Measurements from ENCODE around the gene PYGO2.

PYGO2 gene

DNA sequence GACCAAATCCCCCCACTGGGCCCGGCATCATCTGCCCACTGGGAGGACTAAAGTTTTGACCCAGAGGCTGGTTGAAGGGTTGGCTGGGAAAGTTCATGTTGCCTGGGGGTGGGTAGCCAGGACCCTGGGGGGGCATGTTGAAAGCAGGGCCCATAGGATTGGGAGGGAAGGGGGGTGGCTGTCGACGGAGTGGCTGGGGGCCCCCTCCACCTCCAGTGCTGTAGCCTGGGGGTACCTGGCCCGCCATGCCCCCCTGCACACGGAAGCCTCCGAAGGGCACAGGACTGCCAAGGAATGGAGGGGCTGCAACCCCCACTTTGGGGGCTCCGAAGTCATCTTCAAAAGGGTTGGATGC lies 2.2 kb downstream of the PYGO2 start:
- DNase-seq = no peak

DNA sequence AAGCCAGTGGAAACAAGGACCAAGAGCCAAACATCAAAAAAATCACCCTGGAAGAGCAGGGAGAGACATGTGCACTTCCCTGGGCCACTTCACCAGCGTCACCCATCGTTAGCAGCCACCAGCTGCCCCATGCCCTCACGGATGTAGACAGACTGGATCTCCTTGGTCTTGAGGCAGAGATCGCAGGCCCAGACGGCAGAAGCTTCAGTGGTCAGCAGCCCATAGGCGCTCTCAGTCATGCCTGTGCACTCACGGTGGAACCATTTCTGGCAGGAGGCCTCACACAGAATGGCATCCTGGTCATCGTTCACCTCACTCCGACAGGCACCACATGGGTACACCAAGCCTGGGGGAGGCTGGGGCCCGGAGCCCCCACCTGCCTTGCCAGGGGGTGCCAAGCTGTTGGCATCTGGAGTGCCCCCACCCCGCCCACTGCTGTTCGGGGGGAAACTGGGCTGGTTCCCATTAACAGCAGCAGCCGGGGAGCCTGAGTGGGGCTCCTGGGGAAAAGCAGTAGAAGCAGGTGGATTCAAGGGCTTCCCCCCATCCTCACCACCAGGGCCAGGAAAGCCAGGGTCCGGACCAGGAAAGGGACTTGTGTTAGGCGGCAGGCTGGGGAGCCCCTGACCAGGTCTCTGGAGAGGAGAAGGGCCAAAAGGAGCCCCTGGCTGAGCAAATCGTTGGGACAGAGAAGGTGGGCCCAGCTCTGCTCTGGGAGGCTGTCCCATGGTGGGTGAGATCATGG lies 2.7 kb downstream of the PYGO2 start:
- DNase-seq = no peak

DNA sequence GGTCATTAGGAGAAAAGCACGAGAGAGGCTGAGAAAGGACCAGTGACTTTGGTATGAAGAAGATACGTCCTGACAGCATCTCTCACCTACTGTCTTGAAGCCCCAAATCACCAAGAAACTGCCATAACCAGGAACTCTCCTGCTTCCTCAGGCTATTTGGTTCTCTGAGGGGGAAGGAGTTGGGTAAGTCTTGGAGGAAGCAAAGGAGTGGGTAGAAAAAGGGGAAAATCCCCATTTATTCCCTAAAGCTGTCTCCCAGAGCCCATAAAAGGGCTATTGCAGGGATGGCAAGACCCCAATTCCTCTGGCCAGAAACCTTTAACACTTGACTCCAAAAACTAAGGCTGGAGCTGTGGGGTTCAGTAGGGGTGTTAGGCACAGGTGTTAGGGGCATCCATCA lies 3.5 kb downstream of the PYGO2 start:
- DNase-seq = no peak

GRCh38 chr1:154957091-154957657 lies 4.4 kb downstream of the PYGO2 start:
- DNase-seq = no peak

DNA sequence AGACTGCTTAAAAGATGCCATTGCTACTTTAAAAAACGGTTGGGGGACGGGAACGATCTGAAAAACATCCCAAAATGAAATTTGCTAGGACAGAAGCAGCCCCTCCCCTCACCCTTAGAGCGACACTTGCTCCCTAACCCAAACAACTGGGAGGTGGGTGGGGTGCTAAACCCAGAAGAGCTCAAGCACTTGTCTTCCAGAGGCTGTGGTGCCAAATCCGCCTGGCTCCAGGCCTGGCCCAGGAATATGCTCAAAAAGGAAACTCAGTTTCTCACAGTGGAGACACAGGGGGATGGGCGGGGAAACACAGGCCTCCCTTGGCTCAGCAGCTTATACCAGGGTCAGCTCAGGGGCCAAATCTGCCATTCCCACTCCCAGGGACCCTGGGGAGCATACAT lies 5.0 kb downstream of the PYGO2 start:
- no peak for DNase-seq

- peak; percentile 83 for DNase-seq
These were observed 5.7 kb downstream of the PYGO2 start, which contains the start of gene PBXIP1 for GRCh38 chr1:154955718-154956543. PBXIP1 (minus strand) TSS chr1:154956099; CDS start chr1:154953721, 2,378 bp downstream.

DNA sequence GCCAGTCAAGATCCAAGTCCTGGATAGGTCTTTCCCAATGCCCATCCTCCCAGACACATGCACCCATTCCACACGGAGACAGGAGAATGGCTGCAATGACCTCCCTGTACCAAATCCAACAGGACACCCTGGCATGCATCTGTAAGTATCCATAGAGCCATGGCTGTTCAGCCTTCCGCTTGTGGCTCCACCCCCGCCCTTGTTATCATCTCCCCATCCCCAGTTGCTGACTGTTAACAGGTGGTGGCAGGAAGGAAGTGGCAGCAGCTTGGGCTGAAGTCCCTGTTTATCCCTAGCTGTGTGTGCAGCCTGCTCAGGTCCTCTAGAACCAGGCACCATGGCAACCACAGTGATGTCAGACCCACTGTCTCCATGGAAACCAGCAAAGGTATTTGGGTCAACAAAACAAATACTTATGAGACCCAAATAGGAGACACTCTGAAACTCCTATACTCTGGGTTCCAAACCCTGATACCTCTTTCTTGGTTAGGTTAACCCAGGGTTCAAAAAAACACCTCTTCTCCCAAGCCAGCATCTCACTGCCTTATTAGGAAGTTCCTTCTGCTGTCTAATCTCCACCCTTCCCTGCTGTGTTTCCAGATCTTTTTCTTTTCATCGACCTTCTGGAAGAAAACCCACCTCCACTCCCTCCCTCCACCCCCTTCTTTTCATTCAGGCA lies 6.4 kb downstream of the PYGO2 start:
- no peak for DNase-seq

DNA sequence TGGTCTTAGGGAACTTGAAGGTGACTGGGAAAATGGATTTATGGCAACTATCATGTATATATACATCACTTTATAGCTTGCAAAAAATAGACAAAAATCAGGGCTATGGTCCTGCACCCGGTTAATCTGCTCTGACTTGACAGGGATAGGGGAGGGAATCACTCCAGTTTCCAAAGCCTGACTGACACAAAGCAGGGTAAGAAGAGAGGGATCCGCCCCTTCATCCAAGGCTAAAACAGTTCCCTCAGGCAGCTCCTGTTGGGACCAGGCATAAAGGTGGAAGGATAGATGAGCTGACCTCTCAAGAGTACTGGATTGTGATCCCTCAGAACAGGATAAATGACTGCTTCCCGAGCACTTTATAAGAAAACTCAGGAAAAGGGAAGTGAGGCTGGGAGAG lies 7.0 kb downstream of the PYGO2 start:
- DNase-seq = no peak

- no peak for DNase-seq
These were observed 8.0 kb downstream of the PYGO2 start for GRCh38 chr1:154953611-154954038.

DNA sequence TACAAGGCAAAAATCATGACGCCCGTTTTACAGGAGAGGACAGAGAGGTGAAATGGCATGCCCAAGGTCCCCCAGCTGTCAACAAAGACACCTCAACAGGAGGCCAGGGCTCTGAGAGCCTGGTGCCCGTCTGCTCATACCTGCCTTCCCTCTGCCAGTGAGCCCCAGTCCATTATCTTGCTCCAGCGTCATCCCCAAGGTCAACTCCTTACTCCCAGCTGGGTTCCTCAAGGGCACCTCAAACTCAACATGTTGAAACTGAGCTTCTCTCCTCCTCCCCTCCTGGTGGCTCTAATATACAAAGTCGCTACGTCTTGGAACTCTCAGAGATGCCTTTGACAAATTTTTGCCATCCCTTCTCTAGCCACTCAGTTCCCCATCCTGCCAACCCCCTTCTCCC lies 8.9 kb downstream of the PYGO2 start:
- DNase-seq = no peak

DNA sequence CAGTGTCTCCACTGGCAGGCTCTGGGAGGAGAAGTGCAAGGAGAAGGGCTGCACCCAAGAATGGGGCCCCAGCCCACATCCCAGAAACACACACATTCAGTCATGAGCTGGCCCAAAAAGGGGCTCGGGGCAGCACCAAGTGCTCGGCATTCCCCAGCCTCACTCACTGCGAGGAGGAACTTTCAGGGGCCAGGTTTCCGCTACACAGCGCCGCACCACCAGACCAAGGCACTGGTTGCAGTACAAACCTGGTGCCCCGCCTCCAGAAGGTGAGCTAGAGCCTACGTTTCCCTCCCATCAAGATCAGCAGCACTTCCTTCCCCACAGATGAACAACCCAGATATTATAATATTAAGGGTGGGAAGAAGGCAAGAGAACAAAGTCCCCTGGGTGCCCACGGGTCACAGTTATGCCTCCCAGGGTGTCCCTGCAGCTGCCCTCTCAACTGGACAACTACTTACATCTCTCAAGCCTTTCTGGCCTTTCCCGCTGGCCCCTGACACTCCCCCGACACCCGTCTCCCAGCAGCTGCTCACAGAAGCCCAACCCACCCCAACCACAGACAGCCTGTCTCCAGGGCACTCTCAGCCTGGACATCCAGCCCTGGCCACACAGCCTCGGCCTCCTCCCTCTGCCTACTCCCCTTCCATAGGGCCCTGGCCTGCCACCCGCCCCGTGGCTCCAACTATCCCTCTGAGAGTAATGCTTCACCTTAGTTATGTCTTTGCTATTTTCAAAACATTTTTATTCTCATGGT lies 9.5 kb downstream of the PYGO2 start:
- no peak for DNase-seq

- DNase-seq = no peak
These were observed 13.5 kb downstream of the PYGO2 start for GRCh38 chr1:154948079-154948478.

DNA sequence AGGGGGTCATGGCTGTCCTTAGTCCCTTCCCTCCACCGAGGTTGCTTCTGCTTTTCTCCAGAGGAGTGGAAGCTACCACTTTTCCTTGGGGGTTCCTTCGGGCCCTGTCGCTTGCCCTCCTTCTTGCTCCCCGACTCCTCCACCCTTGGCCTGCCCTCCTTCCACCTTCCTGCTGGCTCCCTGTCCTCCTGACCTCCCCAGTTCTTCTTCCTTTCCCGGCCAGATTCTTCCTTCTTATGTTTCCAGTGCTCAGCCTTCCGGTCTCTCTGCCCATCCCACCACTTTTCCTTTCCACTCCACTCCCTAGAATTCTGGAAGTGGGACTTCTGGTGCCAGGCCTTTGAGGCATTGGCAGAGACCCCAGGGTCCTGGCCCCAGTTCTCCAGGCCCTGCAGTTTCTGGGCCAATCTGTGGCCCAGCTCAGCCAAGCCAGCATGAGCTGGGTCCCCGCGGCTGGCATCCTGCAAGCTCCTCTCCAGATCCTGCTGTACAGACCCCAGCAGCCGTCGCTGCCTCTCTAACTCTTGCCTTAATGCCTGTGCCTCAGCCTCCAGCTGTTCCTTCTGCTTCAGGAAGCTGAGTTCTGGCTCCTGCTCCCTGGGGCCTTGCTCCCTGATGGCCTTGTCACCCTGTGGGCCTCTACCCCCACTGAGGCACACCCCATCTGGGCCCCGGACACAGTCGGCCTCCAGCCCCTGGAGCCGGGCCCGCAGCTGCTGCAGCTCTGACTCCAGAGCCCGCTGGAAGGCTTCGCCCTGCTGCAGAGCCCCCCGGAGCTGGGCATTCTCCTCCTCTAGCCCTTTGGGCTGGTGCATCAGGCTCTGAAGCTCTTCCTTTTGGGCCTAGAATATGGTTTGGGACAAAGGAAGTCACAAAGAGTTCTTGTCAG lies 15.4 kb downstream of the PYGO2 start:
- no peak for DNase-seq

- DNase-seq = no peak
These were observed 16.2 kb downstream of the PYGO2 start for GRCh38 chr1:154945160-154945961.

GRCh38 chr1:154944401-154945159 lies 17.0 kb downstream of the PYGO2 start:
- no peak for DNase-seq

- no peak for DNase-seq
These were observed 17.8 kb downstream of the PYGO2 start for GRCh38 chr1:154943649-154944400.

DNA sequence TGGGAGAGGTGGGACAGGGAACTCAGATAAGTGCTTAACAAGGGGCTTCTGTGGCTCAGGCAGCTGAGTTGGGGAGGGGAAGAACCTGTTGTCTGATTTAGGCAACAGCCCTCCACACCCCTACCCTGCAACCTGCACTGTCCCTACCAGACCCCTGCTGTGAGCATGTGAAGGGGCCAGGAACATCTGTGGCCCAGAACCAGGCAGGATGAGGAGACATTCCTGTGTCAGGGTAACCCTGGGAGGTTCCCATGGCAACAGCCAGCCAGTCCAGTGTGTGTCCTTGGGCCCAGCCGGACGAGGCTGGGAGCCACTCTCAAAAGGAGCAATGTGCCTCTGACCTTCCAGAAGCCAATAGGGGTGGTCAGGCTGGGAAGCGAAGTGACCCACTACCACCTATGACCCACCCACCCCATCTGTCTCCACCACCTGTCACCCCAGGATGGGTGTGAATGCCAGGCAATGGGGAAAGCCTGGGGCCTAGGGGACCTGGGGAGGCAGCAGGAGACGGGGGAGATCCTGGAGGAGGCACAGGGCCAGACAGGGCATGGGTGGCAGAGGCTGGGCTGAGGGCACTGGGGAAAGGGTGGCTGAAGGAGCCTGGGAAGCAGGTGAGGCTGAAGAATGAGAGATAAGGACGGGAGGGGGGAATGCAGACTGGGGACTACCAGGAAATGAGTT lies 20.1 kb downstream of the PYGO2 start:
- no peak for DNase-seq

- no peak for DNase-seq
These were observed 20.9 kb downstream of the PYGO2 start for GRCh38 chr1:154940651-154941194.

Data from NCI-H187 treated with DMSO at 0.1 percent for 48 hours (cell line).